ENCODE results near the gene SREBF1. TPM values are rescaled to one million over a fixed set of nuclear protein-coding genes. Genes with fewer than 3 reads are reported as not detected.

The SREBF1 gene
- total and polyA plus RNA-seq, 2 of the 8 experiments (the other 6 are each of a cell fraction or from before 2014, with no cell fraction given): 28.6 to 70.8 TPM

DNA sequence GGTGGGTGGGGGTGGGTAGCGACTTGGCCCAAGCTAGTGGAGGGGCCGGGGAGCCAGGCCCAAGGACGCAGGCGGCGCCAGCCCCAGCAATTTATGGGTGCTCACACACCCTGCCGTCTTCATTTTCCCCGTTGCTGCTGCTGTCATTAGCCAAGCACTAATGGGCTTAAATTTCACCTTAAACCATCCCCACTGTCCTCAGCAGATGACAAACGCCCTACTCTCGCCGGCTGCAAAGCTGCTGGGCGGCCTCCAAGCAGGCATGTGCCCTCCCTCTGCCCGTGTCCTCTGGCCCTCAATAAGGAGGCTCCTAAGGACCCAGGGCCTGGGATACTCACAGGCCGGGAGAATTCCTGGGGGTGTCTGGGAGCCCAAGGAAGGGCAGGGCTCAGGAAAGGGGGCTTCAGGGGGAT lies 66.1 kb downstream of the SREBF1 start (continued):
- TF ChIP-seq, protein P1, sequence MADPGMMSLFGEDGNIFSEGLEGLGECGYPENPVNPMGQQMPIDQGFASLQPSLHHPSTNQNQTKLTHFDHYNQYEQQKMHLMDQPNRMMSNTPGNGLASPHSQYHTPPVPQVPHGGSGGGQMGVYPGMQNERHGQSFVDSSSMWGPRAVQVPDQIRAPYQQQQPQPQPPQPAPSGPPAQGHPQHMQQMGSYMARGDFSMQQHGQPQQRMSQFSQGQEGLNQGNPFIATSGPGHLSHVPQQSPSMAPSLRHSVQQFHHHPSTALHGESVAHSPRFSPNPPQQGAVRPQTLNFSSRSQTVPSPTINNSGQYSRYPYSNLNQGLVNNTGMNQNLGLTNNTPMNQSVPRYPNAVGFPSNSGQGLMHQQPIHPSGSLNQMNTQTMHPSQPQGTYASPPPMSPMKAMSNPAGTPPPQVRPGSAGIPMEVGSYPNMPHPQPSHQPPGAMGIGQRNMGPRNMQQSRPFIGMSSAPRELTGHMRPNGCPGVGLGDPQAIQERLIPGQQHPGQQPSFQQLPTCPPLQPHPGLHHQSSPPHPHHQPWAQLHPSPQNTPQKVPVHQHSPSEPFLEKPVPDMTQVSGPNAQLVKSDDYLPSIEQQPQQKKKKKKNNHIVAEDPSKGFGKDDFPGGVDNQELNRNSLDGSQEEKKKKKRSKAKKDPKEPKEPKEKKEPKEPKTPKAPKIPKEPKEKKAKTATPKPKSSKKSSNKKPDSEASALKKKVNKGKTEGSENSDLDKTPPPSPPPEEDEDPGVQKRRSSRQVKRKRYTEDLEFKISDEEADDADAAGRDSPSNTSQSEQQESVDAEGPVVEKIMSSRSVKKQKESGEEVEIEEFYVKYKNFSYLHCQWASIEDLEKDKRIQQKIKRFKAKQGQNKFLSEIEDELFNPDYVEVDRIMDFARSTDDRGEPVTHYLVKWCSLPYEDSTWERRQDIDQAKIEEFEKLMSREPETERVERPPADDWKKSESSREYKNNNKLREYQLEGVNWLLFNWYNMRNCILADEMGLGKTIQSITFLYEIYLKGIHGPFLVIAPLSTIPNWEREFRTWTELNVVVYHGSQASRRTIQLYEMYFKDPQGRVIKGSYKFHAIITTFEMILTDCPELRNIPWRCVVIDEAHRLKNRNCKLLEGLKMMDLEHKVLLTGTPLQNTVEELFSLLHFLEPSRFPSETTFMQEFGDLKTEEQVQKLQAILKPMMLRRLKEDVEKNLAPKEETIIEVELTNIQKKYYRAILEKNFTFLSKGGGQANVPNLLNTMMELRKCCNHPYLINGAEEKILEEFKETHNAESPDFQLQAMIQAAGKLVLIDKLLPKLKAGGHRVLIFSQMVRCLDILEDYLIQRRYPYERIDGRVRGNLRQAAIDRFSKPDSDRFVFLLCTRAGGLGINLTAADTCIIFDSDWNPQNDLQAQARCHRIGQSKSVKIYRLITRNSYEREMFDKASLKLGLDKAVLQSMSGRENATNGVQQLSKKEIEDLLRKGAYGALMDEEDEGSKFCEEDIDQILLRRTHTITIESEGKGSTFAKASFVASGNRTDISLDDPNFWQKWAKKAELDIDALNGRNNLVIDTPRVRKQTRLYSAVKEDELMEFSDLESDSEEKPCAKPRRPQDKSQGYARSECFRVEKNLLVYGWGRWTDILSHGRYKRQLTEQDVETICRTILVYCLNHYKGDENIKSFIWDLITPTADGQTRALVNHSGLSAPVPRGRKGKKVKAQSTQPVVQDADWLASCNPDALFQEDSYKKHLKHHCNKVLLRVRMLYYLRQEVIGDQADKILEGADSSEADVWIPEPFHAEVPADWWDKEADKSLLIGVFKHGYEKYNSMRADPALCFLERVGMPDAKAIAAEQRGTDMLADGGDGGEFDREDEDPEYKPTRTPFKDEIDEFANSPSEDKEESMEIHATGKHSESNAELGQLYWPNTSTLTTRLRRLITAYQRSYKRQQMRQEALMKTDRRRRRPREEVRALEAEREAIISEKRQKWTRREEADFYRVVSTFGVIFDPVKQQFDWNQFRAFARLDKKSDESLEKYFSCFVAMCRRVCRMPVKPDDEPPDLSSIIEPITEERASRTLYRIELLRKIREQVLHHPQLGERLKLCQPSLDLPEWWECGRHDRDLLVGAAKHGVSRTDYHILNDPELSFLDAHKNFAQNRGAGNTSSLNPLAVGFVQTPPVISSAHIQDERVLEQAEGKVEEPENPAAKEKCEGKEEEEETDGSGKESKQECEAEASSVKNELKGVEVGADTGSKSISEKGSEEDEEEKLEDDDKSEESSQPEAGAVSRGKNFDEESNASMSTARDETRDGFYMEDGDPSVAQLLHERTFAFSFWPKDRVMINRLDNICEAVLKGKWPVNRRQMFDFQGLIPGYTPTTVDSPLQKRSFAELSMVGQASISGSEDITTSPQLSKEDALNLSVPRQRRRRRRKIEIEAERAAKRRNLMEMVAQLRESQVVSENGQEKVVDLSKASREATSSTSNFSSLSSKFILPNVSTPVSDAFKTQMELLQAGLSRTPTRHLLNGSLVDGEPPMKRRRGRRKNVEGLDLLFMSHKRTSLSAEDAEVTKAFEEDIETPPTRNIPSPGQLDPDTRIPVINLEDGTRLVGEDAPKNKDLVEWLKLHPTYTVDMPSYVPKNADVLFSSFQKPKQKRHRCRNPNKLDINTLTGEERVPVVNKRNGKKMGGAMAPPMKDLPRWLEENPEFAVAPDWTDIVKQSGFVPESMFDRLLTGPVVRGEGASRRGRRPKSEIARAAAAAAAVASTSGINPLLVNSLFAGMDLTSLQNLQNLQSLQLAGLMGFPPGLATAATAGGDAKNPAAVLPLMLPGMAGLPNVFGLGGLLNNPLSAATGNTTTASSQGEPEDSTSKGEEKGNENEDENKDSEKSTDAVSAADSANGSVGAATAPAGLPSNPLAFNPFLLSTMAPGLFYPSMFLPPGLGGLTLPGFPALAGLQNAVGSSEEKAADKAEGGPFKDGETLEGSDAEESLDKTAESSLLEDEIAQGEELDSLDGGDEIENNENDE (IDR thresholded peaks at IDR 0.05; ENCODE audit: insufficient replicate concordance, low read length): no peak
- TF ChIP-seq EP300 (IDR thresholded peaks at IDR 0.05; ENCODE audit: borderline replicate concordance in 1 of 2, low read depth in 2 of 2, low read length in 2 of 2) (no peak), TAF1 (IDR thresholded peaks at IDR 0.05; ENCODE audit: low read depth, low read length) (no peak), YY1 (IDR thresholded peaks at IDR 0.05; ENCODE audit: low read depth, low read length) (no peak), FOSL1 (IDR thresholded peaks at IDR 0.05; ENCODE audit: insufficient read depth, low read depth, low read length) (no peak), RXRA (IDR thresholded peaks at IDR 0.05; ENCODE audit: insufficient read depth, low read depth, low read length) (no peak), POLR2A (IDR thresholded peaks at IDR 0.05; ENCODE audit: control extremely low read depth in 1 of 2, low read depth in 2 of 2, low read length in 2 of 2) (no peak), EZH2 (IDR thresholded peaks at IDR 0.05; ENCODE audit: low read depth, low read length, severe bottlenecking) (no peak), NRF1 (IDR thresholded peaks at IDR 0.05; ENCODE audit: low read depth, low read length) (no peak)
